ENCODE data around the gene RPLP2.

The RPLP2 gene

DNA sequence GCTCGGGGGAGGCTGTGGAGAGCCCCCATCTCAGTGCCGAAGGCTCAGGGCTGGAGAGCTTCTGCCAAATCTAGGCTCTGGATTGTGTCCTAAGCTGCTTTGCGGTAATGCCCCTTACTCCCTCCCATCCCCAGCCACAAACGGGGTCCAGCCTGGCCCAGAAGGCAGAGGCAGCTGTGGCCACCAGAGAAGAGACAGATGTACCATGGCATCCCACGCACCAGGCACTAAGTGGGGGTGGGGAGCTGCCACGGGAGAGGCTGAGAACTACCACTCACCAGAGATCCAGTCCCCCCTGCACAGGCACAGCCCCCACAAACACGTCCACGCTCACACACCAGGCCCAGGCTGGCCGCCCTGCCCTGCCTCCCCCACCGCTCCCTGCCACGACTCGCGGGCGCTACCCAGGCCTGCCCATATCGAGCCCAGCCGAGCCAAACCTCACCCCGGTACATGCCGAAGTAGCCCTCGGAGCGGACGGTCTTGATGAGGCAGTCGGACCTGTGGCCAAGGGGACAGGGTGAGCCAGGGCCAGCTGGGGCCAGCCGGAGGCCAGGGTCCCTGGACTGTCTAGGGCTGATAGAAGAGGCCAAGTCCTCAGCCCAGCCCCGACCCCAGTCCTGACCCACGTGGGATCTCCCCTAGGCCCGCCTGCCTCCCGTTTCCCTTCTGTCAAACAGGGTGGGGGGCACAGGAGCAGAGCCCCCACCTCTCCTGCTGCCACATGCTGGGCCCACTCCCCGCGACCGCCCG is 15.6 kb upstream of the RPLP2 start:
- Histone ChIP-seq H3K36me3 (ENCODE audit: control insufficient read depth, insufficient read depth, low read length) (no peaks in the 10 kb centered on the region), H3K4me1 (peaks cover 4% of the 10 kb centered on the region), H3K9ac (no peak overlapping the region), H3K4me3 (ENCODE audit: low read depth, low read length) (no peak overlapping the region), H3K9me3 (ENCODE audit: control insufficient read depth, low read length) (no peaks in the 10 kb centered on the region), H2AFZ (no peak overlapping the region), H3K79me2 (no peaks in the 10 kb centered on the region), H3K27me3 (ENCODE audit: control insufficient read depth, insufficient read depth, low read length) (no peaks in the 10 kb centered on the region), H3K27ac (no peak overlapping the region), H3K4me2 (ENCODE audit: low read length) (no peak overlapping the region)
- no peak for TF ChIP-seq CTCF (IDR thresholded peaks at IDR 0.05)

GRCh38 chr11:794766-795633 is 14.8 kb upstream of the RPLP2 start:
- Histone ChIP-seq H3K27me3 (ENCODE audit: control insufficient read depth, insufficient read depth, low read length) (no peaks in the 10 kb centered on the region), H3K4me3 (ENCODE audit: low read depth, low read length) (no peak overlapping the region), H2AFZ (no peak overlapping the region), H3K36me3 (ENCODE audit: control insufficient read depth, insufficient read depth, low read length) (no peaks in the 10 kb centered on the region), H3K9ac (no peak overlapping the region), H3K9me3 (ENCODE audit: control insufficient read depth, low read length) (no peaks in the 10 kb centered on the region), H3K27ac (no peak overlapping the region), H3K79me2 (no peaks in the 10 kb centered on the region), H3K4me2 (ENCODE audit: low read length) (no peak overlapping the region), H3K4me1 (peaks cover 4% of the 10 kb centered on the region)
- TF ChIP-seq CTCF (IDR thresholded peaks at IDR 0.05), result no peak

DNA sequence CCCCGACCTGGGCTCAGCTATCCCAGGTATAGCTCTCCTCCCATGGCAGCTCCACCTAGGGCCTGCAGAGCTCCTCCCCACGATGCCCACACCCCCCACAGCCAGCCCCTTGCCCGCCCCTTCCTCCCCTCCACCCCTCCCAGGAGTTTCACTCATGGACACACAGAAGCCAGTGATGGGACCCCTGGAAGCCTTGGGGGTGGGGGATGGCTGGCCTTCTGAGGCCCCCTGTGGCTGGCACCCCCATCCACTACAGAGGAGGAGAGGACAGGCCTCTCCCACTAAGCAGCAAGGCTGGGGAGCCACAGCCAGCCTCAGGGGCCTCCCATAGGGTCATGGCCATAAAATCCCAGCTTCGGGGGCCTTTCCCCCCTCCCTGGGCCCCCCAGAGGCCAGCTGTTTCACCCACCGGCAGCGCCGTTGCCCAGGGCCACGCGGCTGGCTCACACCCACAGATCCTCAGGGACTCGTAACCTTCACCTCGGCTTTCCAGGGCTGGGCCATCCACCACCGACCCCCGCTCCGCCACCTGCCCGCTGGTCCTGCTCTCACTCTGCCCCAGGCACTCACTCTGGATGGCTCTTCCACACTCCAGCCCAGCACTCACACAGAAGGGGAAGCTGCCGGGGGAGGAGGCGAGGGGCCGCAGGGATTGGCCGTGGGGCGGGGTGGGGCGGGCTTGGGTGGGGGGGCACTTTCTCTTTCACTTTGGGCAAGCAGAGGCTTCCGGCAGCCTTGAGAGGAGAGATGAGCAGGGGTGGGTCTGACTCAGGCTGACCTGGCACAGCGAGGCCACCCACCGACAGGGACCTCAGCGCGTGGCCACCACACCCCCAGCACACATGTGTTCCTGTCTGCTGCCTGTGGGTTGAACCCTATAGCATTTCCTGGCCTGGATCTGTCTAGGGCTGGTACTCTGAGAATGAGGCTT is 13.9 kb upstream of the RPLP2 start:
- no peak overlapping the region for H3K4me3 ChIP-seq (ENCODE audit: low read depth, low read length)
- H3K79me2 ChIP-seq, result no peaks in the 10 kb centered on the region
- H3K4me2 ChIP-seq (ENCODE audit: low read length), result peak overlapping the region; percentile 42
- H3K4me1 ChIP-seq, result peaks cover 4% of the 10 kb centered on the region
- H3K27ac ChIP-seq, result no peak overlapping the region
- H3K36me3 ChIP-seq (ENCODE audit: control insufficient read depth, insufficient read depth, low read length), result no peaks in the 10 kb centered on the region
- no peak overlapping the region for H2AFZ ChIP-seq
- no peak for TF ChIP-seq CTCF (IDR thresholded peaks at IDR 0.05)
- H3K9ac ChIP-seq, result no peak overlapping the region
- no peaks in the 10 kb centered on the region for H3K9me3 ChIP-seq (ENCODE audit: control insufficient read depth, low read length)
- H3K27me3 ChIP-seq (ENCODE audit: control insufficient read depth, insufficient read depth, low read length), result no peaks in the 10 kb centered on the region

DNA sequence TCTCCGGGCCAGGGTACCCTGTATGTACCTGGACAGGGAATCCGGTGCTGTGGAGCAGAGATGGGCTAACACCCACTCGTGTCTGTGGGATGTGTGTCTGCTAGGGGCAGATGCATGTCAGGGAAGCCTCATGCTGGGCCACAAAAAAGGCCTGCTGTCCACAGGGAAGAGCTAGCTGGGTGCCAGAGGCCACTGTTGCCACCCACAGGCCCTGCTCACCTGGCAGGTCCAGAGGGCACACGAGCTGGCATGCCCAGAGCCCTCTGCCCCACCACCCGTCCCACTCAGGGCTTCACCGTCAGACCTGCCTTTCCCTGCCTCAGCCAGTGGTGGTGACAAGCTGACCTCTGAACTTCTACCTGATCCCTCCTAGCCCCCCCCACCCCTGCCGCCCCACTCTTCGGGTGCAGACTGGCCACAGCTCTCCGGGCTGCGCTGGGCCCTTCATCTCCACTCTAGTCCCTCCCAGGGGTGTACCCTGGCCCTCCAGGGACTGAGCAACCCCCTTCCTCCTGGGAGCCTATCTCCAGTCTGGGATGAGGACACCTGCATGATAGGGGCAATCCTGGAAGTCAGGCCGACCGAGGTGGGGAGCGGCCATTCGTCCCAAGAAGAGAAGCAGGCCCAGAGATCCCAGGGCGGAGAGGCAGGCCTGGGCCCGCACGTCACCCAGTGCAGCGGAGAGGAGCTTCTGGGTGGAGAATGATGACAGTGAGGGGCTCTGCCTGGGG is 13.0 kb upstream of the RPLP2 start:
- Histone ChIP-seq H3K9ac (no peak overlapping the region), H3K4me3 (ENCODE audit: low read depth, low read length) (peak overlapping the region; percentile 48), H3K36me3 (ENCODE audit: control insufficient read depth, insufficient read depth, low read length) (no peaks in the 10 kb centered on the region), H3K9me3 (ENCODE audit: control insufficient read depth, low read length) (no peaks in the 10 kb centered on the region), H3K27me3 (ENCODE audit: control insufficient read depth, insufficient read depth, low read length) (no peaks in the 10 kb centered on the region), H2AFZ (peak overlapping the region; percentile 67), H3K4me1 (peaks cover 4% of the 10 kb centered on the region), H3K4me2 (ENCODE audit: low read length) (peak overlapping the region; percentile 69), H3K27ac (peak overlapping the region; percentile 42), H3K79me2 (no peaks in the 10 kb centered on the region)
- no peak for TF ChIP-seq CTCF (IDR thresholded peaks at IDR 0.05)
